ENCODE results near the gene MUC2. TPM values are rescaled to one million over a fixed set of nuclear protein-coding genes. Genes with fewer than 3 reads are reported as not detected.

The MUC2 gene
- total and polyA plus RNA-seq, 7 donors, result 2.5 to 248 (median 15.4) TPM; not detected in 1

GRCh38 chr11:1073851-1074243 lies 827 bp upstream of the MUC2 start:
- Histone ChIP-seq H3K4me1 (no peaks in the 10 kb centered on the region), H3K4me3 (no peak overlapping the region), H3K9me3 (no peaks in the 10 kb centered on the region), H3K36me3 (no peaks in the 10 kb centered on the region), H3K27me3 (peaks cover 0 to 49% (median 4%) of the 10 kb centered on the region in 3 donors), H3K27ac (no peak overlapping the region)
- 79 to 90% methylated on average over 11 of the region's 11 CpGs for WGBS, 2 donors
- DNase-seq, result no peak
- intact Hi-C loops (cut with DNase I), result no loop called here
- no peak for TF ChIP-seq EP300 (IDR thresholded peaks at IDR 0.05)

- H3K9me3 ChIP-seq, result no peaks in the 10 kb centered on the region
- H3K36me3 ChIP-seq, result no peaks in the 10 kb centered on the region
- DNase-seq, result peak; percentile 62
- intact Hi-C loops (cut with DNase I), result no loop called here
- WGBS, 2 donors, result 89 to 92% methylated on average over 28 of the region's 28 CpGs
- no peak overlapping the region for H3K27ac ChIP-seq
- TF ChIP-seq CTCF (IDR thresholded peaks at IDR 0.05), result no peak
- no peak for TF ChIP-seq EP300 (IDR thresholded peaks at IDR 0.05)
- no peak for TF ChIP-seq POLR2A (IDR thresholded peaks at IDR 0.05)
- TF ChIP-seq POLR2AphosphoS5 (IDR thresholded peaks at IDR 0.05), result no peak
- no peak overlapping the region for H3K4me3 ChIP-seq
- H3K27me3 ChIP-seq, result peaks cover 0 to 49% (median 4%) of the 10 kb centered on the region in 3 donors
- H3K4me1 ChIP-seq, result no peaks in the 10 kb centered on the region
Measured at GRCh38 chr11:1075341-1075911, 752 bp downstream of the MUC2 start.

- WGBS, 2 donors, result 77 to 83% methylated on average over 18 of the region's 18 CpGs
- H3K27me3 ChIP-seq, result peaks cover 0 to 43% (median 4%) of the 10 kb centered on the region in 3 donors
- TF ChIP-seq EP300 (IDR thresholded peaks at IDR 0.05), result no peak
- TF ChIP-seq POLR2A (IDR thresholded peaks at IDR 0.05), result no peak
- no peak for TF ChIP-seq CTCF (IDR thresholded peaks at IDR 0.05)
- TF ChIP-seq POLR2AphosphoS5 (IDR thresholded peaks at IDR 0.05), result no peak
- H3K27ac ChIP-seq, result no peak overlapping the region
- H3K4me1 ChIP-seq, result no peaks in the 10 kb centered on the region
- intact Hi-C loops (cut with DNase I), result no loop called here
- H3K4me3 ChIP-seq, result no peak overlapping the region
- H3K36me3 ChIP-seq, result no peaks in the 10 kb centered on the region
- H3K9me3 ChIP-seq, result no peaks in the 10 kb centered on the region
- DNase-seq, result peak; percentile 34
Measured at GRCh38 chr11:1076061-1076665, 1.5 kb downstream of the MUC2 start.

GRCh38 chr11:1077033-1077416 lies 2.4 kb downstream of the MUC2 start:
- TF ChIP-seq CTCF (IDR thresholded peaks at IDR 0.05), result no peak
- no peak for TF ChIP-seq EP300 (IDR thresholded peaks at IDR 0.05)
- no peak for TF ChIP-seq POLR2AphosphoS5 (IDR thresholded peaks at IDR 0.05)
- TF ChIP-seq POLR2A (IDR thresholded peaks at IDR 0.05), result no peak
- Histone ChIP-seq H3K36me3 (no peaks in the 10 kb centered on the region), H3K27ac (no peak overlapping the region), H3K4me1 (no peaks in the 10 kb centered on the region), H3K27me3 (peaks cover 0 to 35% (median 4%) of the 10 kb centered on the region in 3 donors), H3K4me3 (no peak overlapping the region), H3K9me3 (no peaks in the 10 kb centered on the region)
- WGBS, 2 donors, result 70 to 85% methylated on average over 11 of the region's 11 CpGs
- intact Hi-C loops (cut with DNase I), result no loop called here
- DNase-seq, result peak; percentile 59

GRCh38 chr11:1077417-1078119 lies 2.9 kb downstream of the MUC2 start:
- Histone ChIP-seq H3K27me3 (peaks cover 0 to 31% (median 4%) of the 10 kb centered on the region in 3 donors), H3K9me3 (no peaks in the 10 kb centered on the region), H3K4me1 (no peaks in the 10 kb centered on the region), H3K36me3 (no peaks in the 10 kb centered on the region), H3K27ac (no peak overlapping the region), H3K4me3 (no peak overlapping the region)
- TF ChIP-seq EP300 (IDR thresholded peaks at IDR 0.05) (no peak), POLR2A (IDR thresholded peaks at IDR 0.05) (no peak), POLR2AphosphoS5 (IDR thresholded peaks at IDR 0.05) (no peak), CTCF (IDR thresholded peaks at IDR 0.05) (no peak)
- 35 to 68% methylated on average over 33 of the region's 33 CpGs for WGBS, 2 donors
- intact Hi-C loops (cut with DNase I), result no loop called here
- peak; percentile 40 for DNase-seq

All from sigmoid colon (tissue), 7 donors.